ENCODE results near the gene DEK. TPM values are rescaled to one million over a fixed set of nuclear protein-coding genes. Genes with fewer than 3 reads are reported as not detected.
"Not testable (repeated sequence)": the region's sequence is repeated elsewhere in the genome, so short reads cannot be mapped to it uniquely, and the experiment has no call there.

Gene DEK
- total RNA-seq, 1 experiment from 2014 or later: 142 TPM

DNA sequence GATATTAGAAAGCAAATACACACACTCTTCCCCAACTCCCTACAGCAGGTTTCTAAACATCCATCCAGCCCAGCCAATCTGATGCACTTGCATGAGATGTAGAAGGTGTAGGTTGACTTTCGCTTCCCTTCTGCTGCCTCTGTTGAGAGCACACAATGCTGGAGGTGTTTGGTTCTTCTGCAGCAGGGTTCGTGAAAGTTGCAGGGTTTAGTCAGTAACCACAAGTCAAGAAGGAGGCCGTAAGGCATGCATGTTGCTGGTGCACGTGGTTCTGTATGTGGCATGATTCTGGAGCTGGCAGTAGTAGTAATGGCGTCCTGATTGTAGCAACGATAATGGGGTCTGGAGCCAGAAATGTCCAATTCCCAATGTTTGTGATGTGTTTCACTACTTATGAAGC is 53.0 kb downstream of the DEK start:
- Histone ChIP-seq H3K9me3 (replicated peaks) (no peaks in the 10 kb centered on the region), H3K4me3 (no peak overlapping the region), H3K27me3 (no peaks in the 10 kb centered on the region), H3K36me3 (no peaks in the 10 kb centered on the region), H3K4me1 (no peaks in the 10 kb centered on the region), H3K27ac (no peak overlapping the region)
- no peak for DNase-seq

DNA sequence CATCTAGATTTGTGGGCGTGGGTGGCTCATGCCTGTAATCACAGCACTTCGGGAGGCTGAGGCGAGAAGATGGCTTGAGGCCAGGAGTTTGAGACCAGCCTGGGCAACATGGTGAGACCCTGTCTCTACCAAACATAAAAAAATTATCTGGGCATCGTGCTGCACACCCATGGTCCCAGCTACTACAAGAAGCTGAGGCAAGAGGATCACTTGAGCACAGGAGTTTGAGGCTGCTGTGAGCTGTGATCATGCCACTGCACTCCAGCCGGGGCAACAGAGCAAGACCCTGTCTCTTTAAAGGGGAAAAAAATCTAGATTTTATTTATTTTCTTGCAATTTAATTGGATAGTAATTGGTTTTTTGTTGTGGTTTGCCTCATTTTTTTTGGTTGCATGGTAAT is 53.6 kb downstream of the DEK start:
- H3K9me3 ChIP-seq (replicated peaks): no peaks in the 10 kb centered on the region
- no peaks in the 10 kb centered on the region for H3K27me3 ChIP-seq
- no peak overlapping the region for H3K27ac ChIP-seq
- no peaks in the 10 kb centered on the region for H3K4me1 ChIP-seq
- H3K36me3 ChIP-seq: no peaks in the 10 kb centered on the region
- no peak for DNase-seq
- no peak overlapping the region for H3K4me3 ChIP-seq

DNA sequence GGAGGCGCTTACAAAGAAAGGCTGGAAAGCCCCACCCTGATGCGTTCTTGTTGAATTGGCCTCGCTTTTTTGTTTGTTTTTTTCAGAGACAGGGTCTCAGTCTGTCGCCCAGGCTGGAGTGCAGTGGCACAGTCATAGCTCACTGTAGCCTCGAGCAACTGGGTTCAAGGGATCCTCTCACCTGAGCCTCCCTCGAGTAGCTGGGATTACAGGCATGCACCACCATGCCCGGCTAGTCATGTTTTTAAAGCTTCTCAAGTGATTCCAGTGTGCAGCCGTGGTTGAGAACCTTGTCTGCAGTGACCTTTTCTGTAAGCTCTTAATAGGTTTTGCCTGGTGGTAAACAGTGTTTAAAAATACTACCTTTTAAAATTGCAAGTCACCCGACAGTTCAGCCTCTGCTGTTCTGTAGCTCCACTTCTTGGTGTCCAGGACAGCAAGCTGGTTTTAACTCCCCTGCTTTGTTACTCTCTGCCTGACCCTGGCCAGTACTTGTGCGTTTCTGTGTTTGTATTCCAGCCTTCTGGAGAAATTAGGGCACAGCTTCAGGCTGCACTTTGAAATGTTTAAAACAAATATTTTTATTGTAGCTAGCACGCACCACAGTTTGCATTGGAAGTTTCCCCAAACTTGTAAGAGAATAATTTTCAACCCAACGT is 54.7 kb downstream of the DEK start:
- Histone ChIP-seq H3K9me3 (replicated peaks) (no peaks in the 10 kb centered on the region), H3K27me3 (no peaks in the 10 kb centered on the region), H3K27ac (no peak overlapping the region), H3K4me3 (no peak overlapping the region), H3K36me3 (no peaks in the 10 kb centered on the region), H3K4me1 (no peaks in the 10 kb centered on the region)
- no peak for DNase-seq

DNA sequence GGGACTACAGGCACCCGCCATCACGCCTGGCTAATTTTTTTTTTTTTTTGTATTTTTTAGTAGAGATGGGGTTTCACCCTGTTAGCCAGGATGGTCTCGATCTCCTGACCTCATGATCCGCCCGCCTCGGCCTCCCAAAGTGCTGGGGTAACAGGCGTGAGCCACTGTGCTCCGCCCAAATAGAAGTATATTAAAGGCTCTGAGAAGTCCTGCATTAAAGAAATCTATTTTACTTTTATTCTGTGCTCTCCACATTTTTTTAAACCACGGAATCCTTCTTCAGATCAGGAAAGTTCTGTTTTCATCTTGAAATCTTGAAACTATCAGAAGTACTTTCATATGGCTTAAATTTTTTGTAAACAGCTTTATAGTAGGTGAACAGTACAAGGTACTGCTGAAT is 55.6 kb downstream of the DEK start:
- H3K27me3 ChIP-seq; H3K4me1 ChIP-seq; H3K36me3 ChIP-seq; H3K27ac ChIP-seq; H3K4me3 ChIP-seq; DNase-seq; H3K9me3 ChIP-seq (replicated peaks): not testable (repeated sequence)

DNA sequence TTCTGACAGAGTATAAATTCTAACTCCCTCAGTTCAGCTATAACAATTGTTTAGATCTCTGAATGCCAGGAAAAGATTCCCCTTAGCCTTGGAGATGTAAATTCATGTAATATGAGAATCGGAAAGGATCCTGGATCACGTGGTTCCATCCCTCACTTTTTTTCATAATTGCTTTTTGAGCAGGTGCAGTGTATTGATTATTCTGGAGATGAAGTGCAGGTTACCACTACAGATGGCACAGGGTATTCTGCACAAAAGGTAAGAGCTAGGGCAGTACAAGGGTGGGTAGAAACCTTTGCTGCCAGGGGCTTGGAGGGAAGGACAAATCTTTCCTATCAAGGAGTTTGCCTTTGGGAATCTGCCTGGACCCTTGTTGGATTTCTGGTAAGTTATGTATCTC is 56.4 kb downstream of the DEK start:
- Histone ChIP-seq H3K27me3 (no peaks in the 10 kb centered on the region), H3K4me3 (no peak overlapping the region), H3K4me1 (no peaks in the 10 kb centered on the region), H3K27ac (no peak overlapping the region), H3K9me3 (replicated peaks) (no peaks in the 10 kb centered on the region), H3K36me3 (no peaks in the 10 kb centered on the region)
- no peak for DNase-seq

DNA sequence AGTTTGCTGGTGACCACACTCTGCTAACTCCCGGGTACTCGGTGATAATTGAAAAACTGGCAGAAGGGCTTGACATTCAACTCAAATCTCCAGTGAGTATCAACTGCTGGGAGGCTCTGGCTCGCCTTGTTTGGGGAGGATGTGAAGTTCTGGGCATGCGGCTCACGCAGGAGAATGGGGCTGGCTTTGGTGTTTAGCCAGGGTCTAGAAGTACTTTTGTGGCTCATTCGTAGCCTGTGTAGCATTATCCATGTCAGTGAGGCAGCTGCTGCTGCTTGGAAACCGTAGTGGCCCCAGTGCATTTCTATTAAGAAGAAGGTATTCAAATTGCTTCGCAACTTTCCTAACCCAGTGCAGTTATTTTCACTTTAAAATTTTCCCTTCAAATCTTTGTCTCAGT is 56.9 kb downstream of the DEK start:
- DNase-seq: no peak
- Histone ChIP-seq H3K9me3 (replicated peaks) (no peaks in the 10 kb centered on the region), H3K27ac (no peak overlapping the region), H3K4me1 (no peaks in the 10 kb centered on the region), H3K27me3 (no peaks in the 10 kb centered on the region), H3K36me3 (no peaks in the 10 kb centered on the region), H3K4me3 (no peak overlapping the region)

DNA sequence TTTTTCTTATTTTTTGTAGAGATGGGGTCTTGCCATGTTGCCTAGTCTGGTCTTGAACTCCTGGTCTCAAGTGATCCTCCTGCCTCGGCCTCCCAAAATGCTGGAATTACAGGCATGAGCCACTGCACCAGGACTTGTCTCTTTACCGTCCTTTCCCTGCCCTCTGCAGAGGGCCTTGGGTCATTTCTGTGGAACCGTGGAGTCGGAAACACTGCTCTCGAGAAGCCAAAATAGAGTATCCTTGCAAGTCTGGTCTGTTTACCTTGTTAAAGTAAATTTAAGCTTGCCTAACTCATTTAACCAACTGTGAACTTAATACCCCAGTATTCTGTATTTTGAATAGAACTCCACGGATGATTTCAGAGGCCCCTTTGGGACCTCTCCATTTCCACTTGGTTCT is 57.7 kb downstream of the DEK start:
- no peaks in the 10 kb centered on the region for H3K36me3 ChIP-seq
- no peak for DNase-seq
- H3K27ac ChIP-seq: no peak overlapping the region
- H3K4me1 ChIP-seq: no peaks in the 10 kb centered on the region
- no peak overlapping the region for H3K4me3 ChIP-seq
- H3K27me3 ChIP-seq: no peaks in the 10 kb centered on the region
- H3K9me3 ChIP-seq (replicated peaks): no peaks in the 10 kb centered on the region

DNA sequence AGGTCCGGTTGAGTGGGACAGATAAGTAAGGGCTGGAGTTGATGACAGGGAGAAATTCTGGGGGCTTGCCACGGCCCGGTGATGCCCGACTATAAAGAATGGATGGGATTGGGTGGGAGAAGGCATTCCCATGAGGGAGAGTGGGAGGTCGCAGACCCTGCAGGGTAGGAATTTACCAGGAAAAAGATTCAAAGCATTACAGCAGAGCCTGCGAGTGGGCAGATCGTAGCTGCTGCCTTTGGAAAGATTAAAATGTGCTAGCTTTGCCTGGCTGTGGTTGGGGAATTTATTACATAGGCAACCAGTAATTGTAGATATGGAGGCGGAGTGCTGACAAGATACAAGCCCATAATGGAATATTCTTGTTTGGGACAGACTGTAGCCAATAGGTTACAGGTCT is 59.6 kb downstream of the DEK start:
- Histone ChIP-seq H3K36me3 (no peaks in the 10 kb centered on the region), H3K27me3 (no peaks in the 10 kb centered on the region), H3K4me3 (no peak overlapping the region), H3K27ac (no peak overlapping the region), H3K9me3 (replicated peaks) (no peaks in the 10 kb centered on the region), H3K4me1 (no peaks in the 10 kb centered on the region)
- DNase-seq: no peak

DNA sequence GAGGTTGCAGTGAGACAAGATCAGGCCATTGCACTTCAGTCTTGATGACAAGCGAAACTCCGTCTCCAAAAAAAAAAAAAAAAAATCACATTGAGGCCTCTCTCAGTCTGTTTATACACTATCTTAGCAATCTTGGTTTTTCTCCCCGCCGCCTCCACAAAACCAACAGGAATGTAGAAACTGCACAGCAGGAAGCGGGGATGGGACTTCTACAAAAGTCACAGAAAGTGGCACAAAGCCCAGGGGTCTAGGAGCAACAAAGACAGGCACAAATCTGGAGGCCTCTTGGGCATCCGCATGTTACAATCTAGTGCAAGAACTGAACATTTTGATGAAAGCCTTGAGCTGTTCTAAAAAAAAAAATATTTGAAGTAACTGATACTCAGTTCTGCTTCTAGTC is 60.5 kb downstream of the DEK start:
- no peaks in the 10 kb centered on the region for H3K9me3 ChIP-seq (replicated peaks)
- no peak for DNase-seq
- H3K27me3 ChIP-seq: no peaks in the 10 kb centered on the region
- H3K4me3 ChIP-seq: no peak overlapping the region
- no peaks in the 10 kb centered on the region for H3K4me1 ChIP-seq
- H3K36me3 ChIP-seq: no peaks in the 10 kb centered on the region
- H3K27ac ChIP-seq: no peak overlapping the region

DNA sequence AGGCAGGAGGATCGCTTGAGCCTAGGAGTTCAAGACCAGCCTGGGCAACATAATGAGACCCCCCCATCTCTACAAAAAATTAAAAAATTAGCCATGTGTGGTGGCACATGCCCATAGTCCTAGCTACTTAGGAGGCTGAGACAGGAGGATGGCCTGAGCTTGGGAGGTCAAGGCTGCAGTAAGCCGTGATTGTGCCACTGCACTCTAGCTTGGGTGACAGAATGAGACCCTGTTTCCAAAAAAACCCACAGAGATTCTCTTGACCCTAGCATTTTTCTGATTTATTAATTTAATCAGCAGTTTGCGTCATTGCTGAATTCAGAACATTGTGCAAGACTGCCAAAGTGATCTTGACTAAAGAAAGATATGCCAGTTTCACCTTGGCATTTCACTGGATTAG is 72.3 kb downstream of the DEK start:
- Histone ChIP-seq H3K27ac (no peak overlapping the region), H3K36me3 (no peaks in the 10 kb centered on the region), H3K4me1 (peaks cover 3% of the 10 kb centered on the region; the same call in 1 of the 2 replicates), H3K4me3 (no peak overlapping the region), H3K27me3 (no peaks in the 10 kb centered on the region), H3K9me3 (replicated peaks) (no peaks in the 10 kb centered on the region)
- DNase-seq: no peak

DNA sequence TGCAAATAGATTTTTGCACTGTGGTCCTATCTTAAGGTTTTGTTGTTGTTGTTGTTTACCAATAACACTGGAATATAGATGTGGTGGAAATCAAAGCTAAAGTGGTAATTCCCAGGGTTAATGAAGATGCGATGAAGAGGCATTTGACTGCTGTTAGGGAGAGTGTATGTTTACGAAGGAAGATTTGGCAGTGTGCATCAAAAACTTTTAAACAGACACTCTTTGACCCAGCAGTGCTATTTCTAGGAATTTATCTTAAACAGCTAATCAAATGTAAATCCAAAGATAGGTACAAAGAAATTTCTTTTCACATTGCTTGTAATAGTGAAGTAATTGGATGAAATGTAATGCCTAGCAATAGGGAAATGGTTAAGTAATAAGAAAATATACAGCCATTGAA is 75.1 kb downstream of the DEK start:
- no peak for DNase-seq
- H3K4me3 ChIP-seq: no peak overlapping the region
- H3K9me3 ChIP-seq (replicated peaks): no peaks in the 10 kb centered on the region
- no peaks in the 10 kb centered on the region for H3K36me3 ChIP-seq
- no peak overlapping the region for H3K27ac ChIP-seq
- H3K4me1 ChIP-seq: no peaks in the 10 kb centered on the region
- H3K27me3 ChIP-seq: no peaks in the 10 kb centered on the region

DNA sequence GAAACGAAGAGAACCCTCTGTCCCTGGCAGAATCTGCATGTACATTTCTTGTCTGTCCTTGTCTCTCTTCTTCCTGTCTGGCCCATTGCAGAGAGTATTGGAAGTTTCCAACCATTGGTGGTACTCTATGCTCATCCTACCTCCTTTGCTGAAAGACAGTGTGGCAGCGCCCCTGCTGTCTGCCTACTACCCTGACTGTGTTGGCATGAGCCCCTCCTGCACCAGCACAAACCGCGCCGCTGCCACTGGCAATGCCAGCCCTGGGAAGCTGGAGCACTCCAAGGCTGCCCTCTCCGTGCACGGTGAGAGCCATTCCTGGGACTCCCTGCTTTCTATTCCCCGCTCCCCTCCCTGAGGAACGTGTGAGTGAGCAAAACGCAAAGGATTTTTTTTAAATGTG is 76.6 kb downstream of the DEK start:
- H3K27ac ChIP-seq: no peak overlapping the region
- no peak overlapping the region for H3K4me3 ChIP-seq
- H3K4me1 ChIP-seq: no peaks in the 10 kb centered on the region
- DNase-seq: no peak
- no peaks in the 10 kb centered on the region for H3K9me3 ChIP-seq (replicated peaks)
- H3K27me3 ChIP-seq: no peaks in the 10 kb centered on the region
- no peaks in the 10 kb centered on the region for H3K36me3 ChIP-seq

DNA sequence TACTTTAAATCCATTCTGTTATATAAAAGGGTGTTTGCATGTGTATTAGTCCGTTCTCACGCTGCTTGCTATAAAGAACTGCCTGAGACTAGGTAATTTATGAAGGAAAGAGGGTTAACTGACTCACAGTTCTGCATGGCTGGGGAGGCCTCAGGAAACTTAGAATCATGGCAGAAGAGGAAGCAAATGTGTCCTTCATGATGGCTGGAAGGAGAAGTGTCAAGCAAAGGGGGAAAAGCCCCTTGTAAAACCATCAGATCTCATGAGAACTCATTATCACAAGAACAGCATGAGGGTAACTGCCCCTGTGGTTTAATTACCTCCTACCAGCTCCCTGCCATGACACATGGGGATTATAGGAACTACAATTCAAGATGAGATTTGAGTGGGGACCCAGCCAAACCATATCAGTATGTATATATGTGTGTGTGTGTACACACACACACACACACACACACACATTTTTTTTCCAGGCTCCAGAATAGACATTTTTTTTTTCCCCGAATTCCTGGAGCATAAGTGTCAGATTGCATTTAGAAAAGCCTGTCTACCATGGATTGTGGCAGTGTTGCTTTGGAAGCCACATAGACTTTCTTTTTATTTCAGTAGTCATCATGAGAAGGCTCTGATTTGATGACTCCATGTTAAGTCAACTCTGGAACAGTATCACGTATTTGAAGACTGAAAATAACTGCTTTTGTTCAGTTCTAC is 77.6 kb downstream of the DEK start:
- Histone ChIP-seq H3K27me3 (no peaks in the 10 kb centered on the region), H3K4me1 (no peaks in the 10 kb centered on the region), H3K9me3 (replicated peaks) (no peaks in the 10 kb centered on the region), H3K27ac (no peak overlapping the region), H3K4me3 (no peak overlapping the region), H3K36me3 (no peaks in the 10 kb centered on the region)
- DNase-seq: no peak

DNA sequence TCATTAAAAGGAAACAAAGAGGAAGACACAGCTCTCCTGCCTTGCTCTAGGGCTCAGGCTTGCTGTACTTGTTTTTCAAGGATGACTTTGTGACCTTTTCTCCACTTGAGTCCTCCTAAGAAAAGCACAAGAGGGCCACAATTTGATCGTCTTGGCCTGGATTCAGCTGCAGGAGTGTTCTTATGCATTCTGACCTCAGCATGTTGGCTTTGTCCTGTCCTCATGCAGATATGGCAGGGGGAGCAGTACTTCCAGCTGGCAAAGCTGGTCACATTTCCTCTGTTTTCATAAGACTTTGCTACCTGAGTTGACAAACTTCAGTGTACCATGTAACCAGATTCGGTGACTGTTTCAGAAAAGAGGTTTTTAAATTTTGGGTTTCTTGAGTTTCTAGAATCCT is 78.3 kb downstream of the DEK start:
- Histone ChIP-seq H3K4me3 (no peak overlapping the region), H3K9me3 (replicated peaks) (no peaks in the 10 kb centered on the region), H3K4me1 (no peaks in the 10 kb centered on the region), H3K27ac (no peak overlapping the region), H3K36me3 (no peaks in the 10 kb centered on the region), H3K27me3 (no peaks in the 10 kb centered on the region)
- DNase-seq: no peak

DNA sequence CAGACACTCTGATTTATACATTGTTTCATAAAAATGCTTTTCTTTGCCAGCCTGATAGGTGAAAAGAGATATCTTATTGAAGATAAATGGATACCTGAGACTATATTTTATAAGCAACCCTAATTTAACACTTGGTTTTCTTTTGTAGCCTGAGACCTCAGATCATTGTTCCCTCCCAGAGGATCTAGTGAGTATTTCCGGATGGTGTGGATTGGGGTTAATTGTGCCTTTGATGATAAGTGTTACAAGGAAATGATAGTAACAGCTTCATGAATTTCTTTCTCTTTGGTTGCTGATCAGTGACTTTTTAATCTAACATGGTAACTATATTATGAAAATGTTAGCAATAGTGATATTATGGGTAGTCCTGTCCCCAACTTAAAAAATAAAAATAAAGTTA is 78.7 kb downstream of the DEK start:
- DNase-seq: no peak
- no peak overlapping the region for H3K27ac ChIP-seq
- H3K36me3 ChIP-seq: no peaks in the 10 kb centered on the region

DNA sequence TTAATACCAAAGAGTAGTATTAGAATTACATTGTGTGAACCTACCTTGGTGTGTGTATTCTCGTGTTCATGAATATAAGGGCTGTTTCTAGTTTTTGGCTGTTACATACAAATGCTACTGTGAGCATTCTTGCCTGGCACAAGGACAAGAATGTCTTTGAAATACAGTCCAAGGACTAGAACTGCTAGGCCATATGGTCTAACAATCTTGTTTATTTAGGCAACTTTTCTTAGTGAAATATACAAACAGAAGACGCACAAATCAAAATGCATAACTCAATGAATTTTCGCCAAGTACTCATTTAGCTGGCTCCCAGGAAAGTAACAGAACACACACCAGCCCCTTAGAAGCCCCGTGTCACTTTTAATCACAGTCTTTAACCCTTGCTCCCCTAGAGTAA is 80.6 kb downstream of the DEK start:
- DNase-seq: no peak
- Histone ChIP-seq H3K36me3 (no peaks in the 10 kb centered on the region), H3K27ac (no peak overlapping the region), H3K27me3 (no peaks in the 10 kb centered on the region), H3K9me3 (replicated peaks) (no peaks in the 10 kb centered on the region), H3K4me3 (no peak overlapping the region), H3K4me1 (no peaks in the 10 kb centered on the region)

More for the DNA sequence above, 78.7 kb downstream of the DEK start:
- Histone ChIP-seq H3K4me3 (no peak overlapping the region), H3K4me1 (no peaks in the 10 kb centered on the region), H3K27me3 (no peaks in the 10 kb centered on the region), H3K9me3 (replicated peaks) (no peaks in the 10 kb centered on the region)

All from SJCRH30 (cell line).